Measurements from ENCODE around the gene RAPGEF4.

DNA sequence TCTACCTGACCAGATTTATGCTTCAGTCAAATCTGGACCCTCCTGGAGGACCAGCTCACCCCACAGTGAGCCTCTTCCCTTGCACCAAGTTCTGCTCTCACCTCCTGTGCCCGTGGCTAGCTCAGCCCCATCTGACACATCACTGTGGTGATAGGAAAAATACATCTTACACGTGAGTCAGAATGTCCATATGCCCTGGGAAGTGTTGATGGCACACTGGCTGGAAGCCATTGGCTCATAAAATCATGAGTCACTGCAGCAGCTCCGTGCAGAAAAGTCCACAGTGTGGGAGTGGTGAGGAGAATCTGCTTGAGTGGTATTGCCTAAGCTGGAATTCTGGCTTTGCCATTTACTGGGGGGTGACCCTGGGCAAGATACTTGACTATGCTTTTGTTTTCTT, 42.6 kb upstream of the RAPGEF4 start:
- TF ChIP-seq POLR2A (IDR thresholded peaks at IDR 0.05; ENCODE audit: low read depth), result no peak
- TF ChIP-seq, protein P1, sequence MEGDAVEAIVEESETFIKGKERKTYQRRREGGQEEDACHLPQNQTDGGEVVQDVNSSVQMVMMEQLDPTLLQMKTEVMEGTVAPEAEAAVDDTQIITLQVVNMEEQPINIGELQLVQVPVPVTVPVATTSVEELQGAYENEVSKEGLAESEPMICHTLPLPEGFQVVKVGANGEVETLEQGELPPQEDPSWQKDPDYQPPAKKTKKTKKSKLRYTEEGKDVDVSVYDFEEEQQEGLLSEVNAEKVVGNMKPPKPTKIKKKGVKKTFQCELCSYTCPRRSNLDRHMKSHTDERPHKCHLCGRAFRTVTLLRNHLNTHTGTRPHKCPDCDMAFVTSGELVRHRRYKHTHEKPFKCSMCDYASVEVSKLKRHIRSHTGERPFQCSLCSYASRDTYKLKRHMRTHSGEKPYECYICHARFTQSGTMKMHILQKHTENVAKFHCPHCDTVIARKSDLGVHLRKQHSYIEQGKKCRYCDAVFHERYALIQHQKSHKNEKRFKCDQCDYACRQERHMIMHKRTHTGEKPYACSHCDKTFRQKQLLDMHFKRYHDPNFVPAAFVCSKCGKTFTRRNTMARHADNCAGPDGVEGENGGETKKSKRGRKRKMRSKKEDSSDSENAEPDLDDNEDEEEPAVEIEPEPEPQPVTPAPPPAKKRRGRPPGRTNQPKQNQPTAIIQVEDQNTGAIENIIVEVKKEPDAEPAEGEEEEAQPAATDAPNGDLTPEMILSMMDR (IDR thresholded peaks at IDR 0.05), result no peak
- TF ChIP-seq EP300 (IDR thresholded peaks at IDR 0.05), result no peak
- peak; percentile 8 to 26 for TF ChIP-seq POLR2AphosphoS5 (IDR thresholded peaks at IDR 0.05)

All from esophagus muscularis mucosa (tissue), 4 donors.